ENCODE data around the gene MIPEP.
A peak's percentile ranks its signal among the peaks of the same experiment; 100 is the strongest.

The MIPEP gene

GRCh38 chr13:23760000-23760399 lies 129.2 kb downstream of the MIPEP start:
- no peak for DNase-seq (ENCODE audit: low spot score)
- TF ChIP-seq CTCF (IDR thresholded peaks at IDR 0.05; ENCODE audit: extremely low read depth, insufficient read depth, missing control alignments), result no peak
- in situ Hi-C loops (cut with MboI; ENCODE audit: low pct_unique_long_range_greater_than_20kb, low sequenced_read_pairs, unreplicated experiment), result no loop called here

- in situ Hi-C loops (cut with MboI; ENCODE audit: low pct_unique_long_range_greater_than_20kb, low sequenced_read_pairs, unreplicated experiment), result no loop called here
- no peak for DNase-seq (ENCODE audit: low spot score)
- TF ChIP-seq CTCF (IDR thresholded peaks at IDR 0.05; ENCODE audit: extremely low read depth, insufficient read depth, missing control alignments), result no peak
These were observed 130.2 kb downstream of the MIPEP start for GRCh38 chr13:23758798-23759527.

GRCh38 chr13:23754997-23755396 lies 134.2 kb downstream of the MIPEP start:
- in situ Hi-C loops (cut with MboI; ENCODE audit: low pct_unique_long_range_greater_than_20kb, low sequenced_read_pairs, unreplicated experiment), result no loop called here
- no peak for DNase-seq (ENCODE audit: low spot score)
- no peak for TF ChIP-seq CTCF (IDR thresholded peaks at IDR 0.05; ENCODE audit: extremely low read depth, insufficient read depth, missing control alignments)

- no peak for DNase-seq (ENCODE audit: low spot score)
- TF ChIP-seq CTCF (IDR thresholded peaks at IDR 0.05; ENCODE audit: extremely low read depth, insufficient read depth, missing control alignments), result no peak
- in situ Hi-C loops (cut with MboI; ENCODE audit: low pct_unique_long_range_greater_than_20kb, low sequenced_read_pairs, unreplicated experiment), result no loop called here
These were observed 134.7 kb downstream of the MIPEP start for GRCh38 chr13:23754506-23754905.

- no peak for DNase-seq (ENCODE audit: low spot score)
- TF ChIP-seq CTCF (IDR thresholded peaks at IDR 0.05; ENCODE audit: extremely low read depth, insufficient read depth, missing control alignments), result no peak
- in situ Hi-C loops (cut with MboI; ENCODE audit: low pct_unique_long_range_greater_than_20kb, low sequenced_read_pairs, unreplicated experiment), result no loop called here
These were observed 135.7 kb downstream of the MIPEP start for GRCh38 chr13:23753458-23753857.

GRCh38 chr13:23752111-23753001 lies 136.8 kb downstream of the MIPEP start:
- in situ Hi-C loops (cut with MboI; ENCODE audit: low pct_unique_long_range_greater_than_20kb, low sequenced_read_pairs, unreplicated experiment), result no loop called here
- peak; percentile 41 for DNase-seq (ENCODE audit: low spot score)
- no peak for TF ChIP-seq CTCF (IDR thresholded peaks at IDR 0.05; ENCODE audit: extremely low read depth, insufficient read depth, missing control alignments)

Measured in GM13977 (cell line).